Neutrophil (primary cell): ENCODE data around the gene SELE.
A peak's percentile ranks its signal among the peaks of the same experiment; 100 is the strongest.

Experiments
- H3K27ac ChIP-seq: fragments of 200-600 bp; sonication (generic); 2 replicates; pipeline ENCODE4 v1.5.1; 2016; ENCODE audit warnings: mild to moderate bottlenecking, moderate library complexity
- H3K27me3 ChIP-seq: fragments of 200-600 bp; sonication (generic); 2 replicates; pipeline ENCODE4 v1.6.0; 2016; ENCODE audit warnings: mild to moderate bottlenecking
- H3K36me3 ChIP-seq: fragments of 200-600 bp; sonication (generic); 2 replicates; pipeline ENCODE4 v1.5.1; 2017
- H3K4me1 ChIP-seq, 2 experiments: fragments of 200-600 bp in 1 of 2; sonication (generic) in 1 of 2; 1 replicate in 1 of 2; 2 replicates in 1 of 2; pipeline versions ENCODE4 v1.5.1 to v1.6.1; 2013 to 2016; ENCODE audit warnings: low read depth in 1 of 2, low read length in 1 of 2, mild to moderate bottlenecking in 1 of 2, moderate library complexity in 1 of 2; ENCODE audit not compliant: control insufficient read depth in 1 of 2, insufficient read depth in 1 of 2
- H3K4me3 ChIP-seq, 2 experiments: fragments of 200-600 bp in 1 of 2; sonication (generic) in 1 of 2; 1 replicate in 1 of 2; 2 replicates in 1 of 2; pipeline ENCODE4 v1.5.1; 2013 to 2016; ENCODE audit warnings: low read depth in 1 of 2, low read length in 1 of 2, mild to moderate bottlenecking in 1 of 2, moderate library complexity in 1 of 2
- H3K9me3 ChIP-seq: fragments of 200-600 bp; sonication (generic); 2 replicates; pipeline ENCODE4 v1.5.1; 2016
- CTCF ChIP-seq: fragments of 200-600 bp; sonication (generic); IDR thresholded peaks from 2 replicates; pipeline ENCODE4 v1.5.1; 2016; ENCODE audit warnings: antibody characterized with exemption

SELE gene

GRCh38 chr1:169698976-169699375, 34.9 kb downstream of the SELE start:
- H3K36me3 ChIP-seq: peaks cover 88% of the 10 kb centered on the region
- H3K4me3 ChIP-seq: peak overlapping the region in 1 of 2 experiments; percentile 57
- no peak for TF ChIP-seq CTCF
- no peaks in the 10 kb centered on the region for H3K27me3 ChIP-seq
- H3K4me1 ChIP-seq: peaks cover 99 to 100% of the 10 kb centered on the region in 2 experiments
- peak overlapping the region; percentile 89 for H3K27ac ChIP-seq
- H3K9me3 ChIP-seq: peaks cover 6% of the 10 kb centered on the region

DNA sequence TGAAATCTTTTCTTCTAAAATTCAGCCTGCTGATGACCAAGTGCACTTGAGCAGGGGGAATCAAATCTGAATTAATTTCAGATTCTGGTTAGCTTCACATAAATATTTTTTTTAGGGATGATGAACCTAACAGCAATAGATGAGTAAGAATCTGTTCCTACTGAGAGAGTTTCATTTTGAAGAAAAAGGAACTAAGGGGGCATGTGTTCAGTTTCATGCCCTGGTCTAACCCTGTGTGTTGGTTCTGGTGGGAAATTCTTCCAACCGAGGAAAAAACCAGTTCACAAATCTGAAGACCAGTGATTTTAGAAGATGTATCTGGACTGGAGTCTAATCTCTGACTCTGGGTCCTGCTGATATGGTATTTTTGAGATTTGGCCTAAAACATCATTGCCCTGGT, 36.1 kb downstream of the SELE start:
- peaks cover 99 to 100% of the 10 kb centered on the region in 2 experiments for H3K4me1 ChIP-seq
- peak overlapping the region; percentile 52 to 57 for H3K4me3 ChIP-seq
- peak overlapping the region; percentile 89 for H3K27ac ChIP-seq

DNA sequence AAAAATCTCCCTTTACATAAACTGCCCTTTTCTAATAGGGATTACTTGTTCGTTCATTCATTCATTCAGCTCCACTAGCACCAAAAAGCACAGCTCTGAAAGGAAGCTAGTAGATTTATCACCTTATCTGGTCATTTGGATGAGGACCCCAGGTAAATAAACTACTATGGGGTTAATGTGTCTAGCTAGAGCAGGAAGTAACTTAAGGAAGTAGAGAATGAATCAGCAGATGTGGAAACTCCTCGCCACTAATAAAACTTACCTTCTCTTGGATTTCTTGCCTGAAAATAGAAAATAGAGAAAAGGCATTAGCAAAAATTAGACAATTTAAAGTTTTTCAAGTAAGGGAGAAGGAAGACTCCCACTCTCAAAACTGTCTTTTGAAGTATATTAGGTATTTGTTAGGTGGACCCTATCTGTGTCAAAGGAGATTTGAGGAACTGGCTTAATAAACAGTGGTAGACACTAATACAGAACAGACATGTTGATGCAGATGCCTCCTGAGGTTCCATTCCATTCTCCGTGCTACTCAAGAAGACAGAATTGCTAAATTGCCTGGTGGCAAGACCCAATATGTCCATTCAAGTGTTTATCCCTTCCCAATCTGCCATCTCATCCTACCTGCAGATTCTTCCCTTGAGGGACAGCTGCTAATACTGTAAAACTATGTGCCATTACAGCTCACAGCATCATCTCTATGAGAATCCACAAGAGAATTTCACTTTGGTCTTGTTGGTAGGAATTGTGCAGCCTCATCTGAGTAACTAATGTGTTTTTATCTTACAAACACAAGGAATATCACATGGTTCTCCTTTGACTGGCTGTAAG, 37.4 kb downstream of the SELE start:
- peaks cover 98 to 100% of the 10 kb centered on the region in 2 experiments for H3K4me1 ChIP-seq
- no peak for TF ChIP-seq CTCF
- H3K27me3 ChIP-seq: no peaks in the 10 kb centered on the region
- peak overlapping the region; percentile 52 to 57 for H3K4me3 ChIP-seq
- no peaks in the 10 kb centered on the region for H3K9me3 ChIP-seq
- H3K36me3 ChIP-seq: peaks cover 87% of the 10 kb centered on the region
- peak overlapping the region; percentile 89 for H3K27ac ChIP-seq

More for the DNA sequence above, 36.1 kb downstream of the SELE start:
- no peaks in the 10 kb centered on the region for H3K27me3 ChIP-seq
- peaks cover 2% of the 10 kb centered on the region for H3K9me3 ChIP-seq
- peaks cover 87% of the 10 kb centered on the region for H3K36me3 ChIP-seq
- no peak for TF ChIP-seq CTCF

DNA sequence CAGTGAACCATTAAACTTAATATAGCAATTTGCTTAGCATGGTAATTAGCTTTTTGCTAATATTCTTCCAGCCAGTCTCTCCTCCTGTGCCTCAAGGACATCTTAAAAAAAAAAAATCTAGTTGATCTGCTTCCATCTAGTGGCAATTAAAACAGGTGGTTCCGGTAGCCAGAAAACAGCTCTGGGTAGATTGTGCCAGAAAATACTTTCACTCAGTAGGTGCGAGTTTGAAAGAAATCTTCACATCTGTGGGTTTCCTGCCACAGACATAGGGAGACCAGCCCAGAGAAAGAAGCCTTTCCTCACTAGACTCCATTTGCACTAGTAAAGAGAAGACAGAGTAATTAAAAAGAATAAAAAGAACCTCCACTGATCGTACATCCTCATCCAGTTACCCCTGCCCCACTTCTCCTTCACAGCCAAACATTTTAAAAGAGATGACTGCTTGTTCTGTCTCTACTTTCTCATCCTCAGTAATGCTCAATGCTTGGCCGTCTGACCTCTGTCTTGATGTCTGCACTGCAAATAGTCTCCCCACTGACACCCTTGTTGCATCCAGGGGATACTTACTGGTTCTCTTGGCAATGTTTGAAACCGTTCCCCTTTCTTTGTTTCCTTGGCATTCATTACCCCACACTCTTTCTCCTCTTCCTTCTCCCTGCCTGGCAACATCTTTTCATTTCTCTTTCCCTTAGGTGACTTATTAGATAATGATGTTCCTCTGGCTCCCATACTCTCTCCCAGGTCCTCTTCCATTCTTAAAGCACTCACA, 39.4 kb downstream of the SELE start:
- H3K36me3 ChIP-seq: peaks cover 87% of the 10 kb centered on the region
- no peaks in the 10 kb centered on the region for H3K9me3 ChIP-seq

More for the DNA sequence above, 39.4 kb downstream of the SELE start:
- Histone ChIP-seq H3K4me3 (peak overlapping the region; percentile 44 to 57), H3K27me3 (no peaks in the 10 kb centered on the region), H3K4me1 (peaks cover 84 to 95% of the 10 kb centered on the region in 2 experiments), H3K27ac (peak overlapping the region; percentile 89)
- TF ChIP-seq CTCF: no peak
